Spleen (tissue), 11 donors: ENCODE data around the gene DLGAP3. TPM values are rescaled to one million over a fixed set of nuclear protein-coding genes. Genes with fewer than 3 reads are reported as not detected.

Experiments used
- DNase-seq: peaks from one replicate; pipeline ENCODE4 v3.0.0-alpha.2; 2020
- H3K27ac ChIP-seq, 8 donors: fragments of 200-600 bp; sonication (generic) in 7 of 8; 1 replicate in 4 of 8; 2 replicates in 4 of 8; pipeline versions ENCODE4 v1.5.0 to v1.8.0; 2016 to 2021; ENCODE audit warnings: inconsistent platforms in 4 of 8, mild to moderate bottlenecking in 4 of 8, moderate library complexity in 1 of 8
- H3K27me3 ChIP-seq, 7 donors: fragments of 200-600 bp; sonication (generic) in 6 of 7; replicated peaks in 1 of 7; 1 replicate in 4 of 7; 2 replicates in 3 of 7; pipeline versions ENCODE4 v1.5.0 to v1.8.0; 2016 to 2021; ENCODE audit warnings: inconsistent platforms in 3 of 7, mild to moderate bottlenecking in 1 of 7
- H3K36me3 ChIP-seq, 6 donors: fragments of 200-600 bp; sonication (generic) in 5 of 6; 1 replicate in 4 of 6; 2 replicates in 2 of 6; pipeline versions ENCODE4 v1.5.0 to v1.8.0; 2016 to 2021; ENCODE audit warnings: inconsistent platforms in 2 of 6
- H3K4me1 ChIP-seq, 6 donors: fragments of 200-600 bp; sonication (generic) in 5 of 6; 1 replicate in 3 of 6; 2 replicates in 3 of 6; pipeline versions ENCODE4 v1.5.0 to v1.8.0; 2016 to 2021; ENCODE audit warnings: inconsistent platforms in 3 of 6
- H3K4me3 ChIP-seq, 8 donors: fragments of 200-600 bp; sonication (generic) in 7 of 8; 1 replicate in 4 of 8; 2 replicates in 4 of 8; pipeline versions ENCODE4 v1.5.0 to v1.8.0; 2016 to 2021; ENCODE audit warnings: inconsistent platforms in 4 of 8, mild to moderate bottlenecking in 4 of 8, moderate library complexity in 2 of 8
- H3K9me3 ChIP-seq, 8 donors: fragments of 200-600 bp; sonication (generic) in 7 of 8; 1 replicate in 4 of 8; 2 replicates in 4 of 8; pipeline versions ENCODE4 v1.5.0 to v1.8.0; 2016 to 2021; ENCODE audit warnings: inconsistent platforms in 4 of 8
- POLR2A ChIP-seq, 3 donors: fragments of 450-650 bp; IDR thresholded peaks; one replicate each; pipeline ENCODE4 v1.5.1; 2017; ENCODE audit warnings: antibody characterized with exemption in 3 of 3, mild to moderate bottlenecking in 1 of 3
- POLR2AphosphoS5 ChIP-seq, 3 donors: sonication (generic); formaldehyde crosslinking; IDR thresholded peaks; one replicate each; pipeline ENCODE4 v1.5.1; 2017; ENCODE audit warnings: antibody characterized with exemption in 3 of 3
- WGBS, 5 donors: extraction: QIAGEN DNeasy Blood & Tissue Kit in 3 of 5; methylation state at CpG; one replicate each; pipeline versions ENCODE4 v1.1.5 to v1.1.7; 2013 to 2018; 5-methylcytosine and 5-hydroxymethylcytosine counted together
- intact Hi-C: fragments of 100-400 bp; cut with DNase I; formaldehyde crosslinking; loops from one replicate; pipeline ENCODE4 v1.15.0; 2023; ENCODE audit warnings: low total_unique reads
- polyA plus RNA-seq, 3 donors: library from polyadenylated mRNA; stranded (reverse); fragments of 200-250 nt; gene quantifications; one replicate each; pipeline ENCODE4 v1.2.1, GENCODE V29; 2013
- total RNA-seq, 7 donors: library from RNA; depleted of rRNA in 3 of 7; stranded (reverse); fragments of >200 nt in 3 of 7; fragmentation: NEBNext Ultra II Directional in 4 of 7; extraction: Animal tissue kit (Norgen Biotek cat#: 25700) in 4 of 7; gene quantifications; one replicate each; pipeline versions ENCODE4 v1.1.0 to v1.2.1, GENCODE V29; 2016 to 2021
- TF ChIP-seq, protein P1 (sequence below), 11 experiments: fragments of 200-600 bp in 7 of 11; fragments of 450-650 bp in 4 of 11; sonication (generic) in 4 of 11; IDR thresholded peaks in 8 of 11; conservative IDR thresholded peaks in 3 of 11; 1 replicate in 7 of 11; 2 replicates in 4 of 11; pipeline versions ENCODE4 v1.4.0 to v1.8.0; 2016 to 2021; ENCODE audit warnings: antibody characterized with exemption in 11 of 11, inconsistent platforms in 4 of 11, mild to moderate bottlenecking in 1 of 11
- donor health status: healthy with polysubstance abuse.
- donor health status: DM: no; HTN: no; CAD: no; lungs with moderate emphysema.
- donor health status: DM: no; HTN: no; CAD: no.
- donor health status: Bipolar disorder and iron deficiency.
- donor health status: healthy.
- donor health status: DM: no; HTN: no; CAD: no.
- donor health status: DM: yes; HTN: yes; CAD: no.

DLGAP3 gene
- total and polyA plus RNA-seq, 10 donors, result 0.54 to 4.3 (median 1.9) TPM

DNA sequence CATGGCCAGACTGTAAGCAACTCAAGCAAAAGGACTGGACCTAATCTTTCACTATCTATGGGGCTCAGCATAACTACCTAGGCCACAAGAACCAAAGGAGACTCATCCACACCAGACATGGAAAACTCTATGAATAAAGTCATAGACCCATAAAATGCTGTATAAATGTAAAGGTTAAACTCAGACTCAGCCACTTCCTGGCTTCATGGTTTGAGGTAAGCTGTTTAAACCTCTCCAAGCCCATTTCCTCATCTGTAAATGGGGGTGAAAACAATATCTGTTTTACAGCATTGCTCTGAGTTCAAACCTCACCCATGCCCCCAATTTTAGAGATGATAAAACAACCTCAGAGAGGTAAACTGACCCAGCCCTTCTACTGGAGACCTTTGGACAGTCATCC is 65.9 kb downstream of the DLGAP3 start:
- H3K27ac ChIP-seq, result peak overlapping the region in 3 of 8 donors; percentile 27 to 71 (median 35)
- no peak for DNase-seq
- peaks cover 15 to 66% (median 36%) of the 10 kb centered on the region in 6 donors for H3K4me1 ChIP-seq
- no peaks in the 10 kb centered on the region for H3K36me3 ChIP-seq
- no peaks in the 10 kb centered on the region for H3K9me3 ChIP-seq
- TF ChIP-seq POLR2AphosphoS5 (IDR thresholded peaks at IDR 0.05) (no peak), POLR2A (IDR thresholded peaks at IDR 0.05) (no peak)
- TF ChIP-seq, protein P1, sequence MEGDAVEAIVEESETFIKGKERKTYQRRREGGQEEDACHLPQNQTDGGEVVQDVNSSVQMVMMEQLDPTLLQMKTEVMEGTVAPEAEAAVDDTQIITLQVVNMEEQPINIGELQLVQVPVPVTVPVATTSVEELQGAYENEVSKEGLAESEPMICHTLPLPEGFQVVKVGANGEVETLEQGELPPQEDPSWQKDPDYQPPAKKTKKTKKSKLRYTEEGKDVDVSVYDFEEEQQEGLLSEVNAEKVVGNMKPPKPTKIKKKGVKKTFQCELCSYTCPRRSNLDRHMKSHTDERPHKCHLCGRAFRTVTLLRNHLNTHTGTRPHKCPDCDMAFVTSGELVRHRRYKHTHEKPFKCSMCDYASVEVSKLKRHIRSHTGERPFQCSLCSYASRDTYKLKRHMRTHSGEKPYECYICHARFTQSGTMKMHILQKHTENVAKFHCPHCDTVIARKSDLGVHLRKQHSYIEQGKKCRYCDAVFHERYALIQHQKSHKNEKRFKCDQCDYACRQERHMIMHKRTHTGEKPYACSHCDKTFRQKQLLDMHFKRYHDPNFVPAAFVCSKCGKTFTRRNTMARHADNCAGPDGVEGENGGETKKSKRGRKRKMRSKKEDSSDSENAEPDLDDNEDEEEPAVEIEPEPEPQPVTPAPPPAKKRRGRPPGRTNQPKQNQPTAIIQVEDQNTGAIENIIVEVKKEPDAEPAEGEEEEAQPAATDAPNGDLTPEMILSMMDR (IDR thresholded peaks at IDR 0.05 in 8 of 11, conservative IDR thresholded peaks at IDR 0.05 in 3 of 11), result no peak
- no peak overlapping the region for H3K4me3 ChIP-seq
- no peaks in the 10 kb centered on the region for H3K27me3 ChIP-seq
- intact Hi-C loops, result no loop called here

DNA sequence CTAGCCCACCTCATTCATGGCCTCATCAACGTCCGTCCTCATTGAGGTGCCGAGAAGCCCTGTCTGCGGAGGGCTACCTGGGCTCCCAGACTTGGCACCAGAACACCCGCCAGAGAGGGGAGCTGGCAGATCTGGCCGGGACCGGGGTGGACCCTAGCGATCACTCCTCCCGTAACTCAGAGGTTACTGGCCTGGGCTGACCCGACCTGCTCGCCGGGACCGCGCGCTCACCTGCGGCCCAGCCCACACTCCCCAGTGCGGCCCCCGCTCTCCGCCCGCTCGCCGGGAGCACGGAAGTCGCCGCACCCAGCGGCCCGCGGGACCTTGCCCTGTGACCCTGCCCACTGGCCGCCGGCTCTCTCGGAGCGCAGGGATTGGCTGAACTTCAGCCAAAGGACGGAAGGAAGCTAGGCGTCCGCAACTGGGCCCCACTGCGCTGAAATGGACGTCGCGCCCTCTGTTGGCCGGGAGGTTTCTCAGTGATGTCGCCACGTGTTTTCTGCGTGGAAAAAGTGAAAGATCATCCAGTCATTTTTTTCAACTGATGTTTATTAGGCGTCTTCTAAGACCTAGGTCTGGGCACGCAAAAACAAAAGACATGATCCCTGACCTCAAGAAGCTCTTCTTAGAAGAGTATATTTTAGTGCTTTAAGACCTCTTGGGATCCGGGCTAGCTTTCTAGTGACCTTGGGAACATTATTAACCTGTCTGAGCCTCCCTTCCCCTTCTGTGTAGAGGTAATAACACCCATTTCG is 69.8 kb downstream of the DLGAP3 start, which contains the start of gene SMIM12:
TSS of gene SMIM12 (minus strand) at position 304 of the 755 bp plus-strand sequence. CDS start 3,772 bp downstream, outside the sequence.
- DNase-seq, result peak; percentile 98
- intact Hi-C loops, result no loop called here
- Histone ChIP-seq H3K27me3 (no peaks in the 10 kb centered on the region), H3K27ac (peak within 1 kb of the TSS; percentile 75 to 94 (median 90)), H3K4me1 (peaks cover 23 to 72% (median 39%) of the 10 kb centered on the region in 6 donors), H3K36me3 (peaks cover 4 to 20% (median 14%) of the 10 kb centered on the region in 6 donors), H3K9me3 (no peaks in the 10 kb centered on the region), H3K4me3 (peak within 1 kb of the TSS; percentile 82 to 95 (median 88))
- peak; percentile 98 for TF ChIP-seq POLR2AphosphoS5 (IDR thresholded peaks at IDR 0.05)
- TF ChIP-seq POLR2A (IDR thresholded peaks at IDR 0.05), result peak in 2 of 3 donors; percentile 73 to 87
- TF ChIP-seq, protein P1 (IDR thresholded peaks at IDR 0.05 in 8 of 11, conservative IDR thresholded peaks at IDR 0.05 in 3 of 11), result peak; percentile 85 to 96 (median 88)
- 1% methylated on average over 40 to 47 of the region's 47 CpGs for WGBS, 5 donors

DNA sequence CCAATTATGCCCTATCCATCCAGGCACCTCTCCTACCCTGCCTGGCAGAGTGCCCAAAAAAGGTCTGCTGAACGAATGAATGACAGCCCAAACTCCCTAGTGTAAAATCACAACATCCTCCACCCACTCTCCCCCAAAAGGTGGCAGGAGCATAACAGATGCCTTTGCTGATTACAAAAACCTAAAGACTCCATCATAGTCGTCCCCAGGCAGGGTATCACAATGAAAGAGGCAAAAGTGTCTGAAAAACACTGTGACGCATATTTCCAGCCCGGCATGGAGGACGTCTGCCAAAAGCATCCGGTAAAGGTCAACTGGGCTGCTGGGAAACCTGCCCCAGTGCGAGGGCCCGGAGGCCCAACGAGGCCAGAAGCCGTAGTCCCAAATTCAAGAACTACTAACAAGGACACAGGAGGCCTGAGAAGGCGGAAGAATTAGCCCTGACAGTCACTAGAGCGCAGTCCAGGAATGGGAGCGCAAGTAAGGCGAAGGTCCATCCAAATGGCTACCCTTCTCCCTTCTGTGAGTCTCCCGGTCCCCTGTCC is 70.5 kb downstream of the DLGAP3 start:
- no peaks in the 10 kb centered on the region for H3K9me3 ChIP-seq
- TF ChIP-seq POLR2AphosphoS5 (IDR thresholded peaks at IDR 0.05) (no peak), POLR2A (IDR thresholded peaks at IDR 0.05) (no peak)
- TF ChIP-seq, protein P1 (IDR thresholded peaks at IDR 0.05 in 8 of 11, conservative IDR thresholded peaks at IDR 0.05 in 3 of 11), result no peak
- H3K27ac ChIP-seq, result peak overlapping the region; percentile 75 to 94 (median 90)
- H3K4me1 ChIP-seq, result peaks cover 23 to 66% (median 39%) of the 10 kb centered on the region in 6 donors
- peaks cover 4 to 26% (median 20%) of the 10 kb centered on the region in 6 donors for H3K36me3 ChIP-seq
- intact Hi-C loops, result no loop called here
- WGBS, 5 donors, result 0 to 1% (median 1%) methylated on average over 15 of the region's 15 CpGs
- peak overlapping the region; percentile 82 to 95 (median 88) for H3K4me3 ChIP-seq
- DNase-seq, result peak; percentile 62
- no peaks in the 10 kb centered on the region for H3K27me3 ChIP-seq

DNA sequence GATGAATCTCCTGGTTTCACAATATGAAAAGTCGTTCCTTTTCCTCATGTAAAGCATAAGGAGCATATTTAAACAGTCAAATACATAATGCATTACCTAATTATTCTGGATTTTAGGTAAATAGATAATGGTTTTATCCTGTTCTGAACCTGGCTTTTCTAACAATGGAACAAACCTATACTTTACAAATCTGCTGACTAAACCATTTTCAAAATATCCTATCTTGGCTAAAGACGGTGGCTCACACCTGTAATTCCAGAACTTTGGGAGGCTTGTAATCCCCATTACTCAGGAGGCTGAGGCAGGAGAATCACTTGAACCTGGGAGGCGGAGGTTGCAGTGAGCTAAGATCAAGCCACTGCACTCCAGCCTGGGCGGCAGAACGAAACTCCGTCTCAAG is 72.8 kb downstream of the DLGAP3 start:
- Histone ChIP-seq H3K9me3 (no peaks in the 10 kb centered on the region), H3K27me3 (no peaks in the 10 kb centered on the region), H3K4me1 (peaks cover 23 to 72% (median 42%) of the 10 kb centered on the region in 6 donors), H3K36me3 (peaks cover 4 to 44% (median 26%) of the 10 kb centered on the region in 6 donors), H3K27ac (no peak overlapping the region), H3K4me3 (no peak overlapping the region)
- intact Hi-C loops, result no loop called here
- 85 to 96% (median 93%) methylated on average over 6 of the region's 6 CpGs for WGBS, 5 donors
- DNase-seq, result no peak
- TF ChIP-seq POLR2AphosphoS5 (IDR thresholded peaks at IDR 0.05) (no peak), POLR2A (IDR thresholded peaks at IDR 0.05) (no peak)
- TF ChIP-seq, protein P1 (IDR thresholded peaks at IDR 0.05 in 8 of 11, conservative IDR thresholded peaks at IDR 0.05 in 3 of 11), result no peak
